OCI-LY7 (cell line): ENCODE results near the gene TXN2. TPM values are rescaled to one million over a fixed set of nuclear protein-coding genes. Genes with fewer than 3 reads are reported as not detected.

Experiments used
- BruUV-seq: library from RNA; stranded (reverse); fragments of 400-500 nt; replicated peaks from 2 replicates; lab custom pipeline; 2021; lab: Mats Ljungman, UMichigan
- CTCF ChIA-PET: fragments of 300-600 bp; sonication (Branson Sonifier 250); formaldehyde crosslinking; loops from one replicate; lab custom pipeline; 2022; ENCODE audit warnings: antibody characterized with exemption; ENCODE audit not compliant: unreplicated experiment; lab: Charles Lee
- POLR2A ChIA-PET: fragments of 300-600 bp; sonication (Branson Sonifier 250); formaldehyde crosslinking; loops from one replicate; lab custom pipeline; 2022; ENCODE audit warnings: antibody characterized with exemption; lab: Charles Lee
- DNase-seq: peaks from one replicate; pipeline ENCODE4 v3.0.0-alpha.2; 2015; ENCODE audit warnings: low spot score
- H2AFZ ChIP-seq: fragments of 200-600 bp; sonication (generic), shearing (Covaris generic); 2 replicates; pipeline ENCODE4 v1.6.1; 2014; ENCODE audit warnings: mild to moderate bottlenecking, antibody characterized with exemption, low read length, moderate library complexity
- H3K27ac ChIP-seq: fragments of 200-600 bp; sonication (generic); 2 replicates; pipeline ENCODE4 v1.5.1; 2014; ENCODE audit warnings: mixed run types, low read depth, mild to moderate bottlenecking, moderate library complexity, low read length, inconsistent platforms; ENCODE audit not compliant: poor library complexity, severe bottlenecking
- H3K36me3 ChIP-seq: fragments of 200-600 bp; sonication (generic); 2 replicates; pipeline ENCODE4 v1.6.1; 2014; ENCODE audit warnings: mild to moderate bottlenecking, antibody characterized with exemption, low read length, moderate library complexity, mixed read lengths; ENCODE audit not compliant: insufficient read depth
- H3K4me1 ChIP-seq: fragments of 200-600 bp; sonication (generic); 2 replicates; pipeline ENCODE4 v1.5.1; 2014; ENCODE audit warnings: mild to moderate bottlenecking, low read length; ENCODE audit not compliant: insufficient read depth, poor library complexity, severe bottlenecking
- H3K4me2 ChIP-seq: fragments of 200-600 bp; sonication (generic); 2 replicates; pipeline ENCODE4 v1.6.1; 2014; ENCODE audit warnings: mild to moderate bottlenecking, low read length
- H3K4me3 ChIP-seq: fragments of 200-600 bp; sonication (generic); 2 replicates; pipeline ENCODE4 v1.5.1; 2014; ENCODE audit warnings: mild to moderate bottlenecking, low read depth, low read length; ENCODE audit not compliant: poor library complexity, severe bottlenecking
- H3K79me2 ChIP-seq: fragments of 200-600 bp; sonication (generic); 2 replicates; pipeline ENCODE4 v1.6.1; 2016; ENCODE audit warnings: low read depth, mild to moderate bottlenecking, low read length, moderate library complexity, mixed read lengths; ENCODE audit not compliant: insufficient read depth
- H3K9me2 ChIP-seq: fragments of 200-600 bp; sonication (generic); 2 replicates; pipeline ENCODE4 v1.6.1; 2016; ENCODE audit warnings: mild to moderate bottlenecking, low read length, mixed read lengths; ENCODE audit not compliant: insufficient read depth
- H3K9me3 ChIP-seq: fragments of 200-600 bp; sonication (generic); 2 replicates; pipeline ENCODE4 v1.6.1; 2014; ENCODE audit warnings: mild to moderate bottlenecking, mixed run types, low read length, mixed read lengths
- H4K20me1 ChIP-seq: fragments of 200-600 bp; sonication (generic); 2 replicates; pipeline ENCODE4 v1.6.1; 2014; ENCODE audit warnings: mild to moderate bottlenecking, antibody characterized with exemption, low read length, moderate library complexity, mixed read lengths; ENCODE audit not compliant: insufficient read depth
- CTCF ChIP-seq: fragments of 200-600 bp; sonication (generic); conservative IDR thresholded peaks from 2 replicates; pipeline ENCODE4 v1.5.1; 2014; ENCODE audit warnings: mild to moderate bottlenecking, antibody characterized with exemption, low read length, moderate library complexity, mixed read lengths
- EZH2phosphoT487 ChIP-seq: fragments of 200-600 bp; sonication (generic); IDR thresholded peaks from 2 replicates; pipeline ENCODE4 v1.6.1; 2018; ENCODE audit warnings: low read depth, borderline replicate concordance, mild to moderate bottlenecking, mixed run types, antibody characterized with exemption, low read length, moderate library complexity, mixed read lengths
- intact Hi-C: fragments of 100-400 bp; cut with micrococcal nuclease; formaldehyde crosslinking; loops from one replicate; pipeline ENCODE4 v1.10.0; 2022; ENCODE audit not compliant: unreplicated experiment
- total RNA-seq, 2 experiments: library from RNA; depleted of rRNA in 1 of 2; stranded (reverse); fragments of >200 nt in 1 of 2; shearing (Covaris generic) in 1 of 2; gene quantifications; 2 replicates each; pipeline ENCODE4 v1.2.3, GENCODE V29; 2014 to 2022

TXN2 gene
- total RNA-seq, 2 experiments from 2014 or later: 33.4 to 94.2 TPM

GRCh38 chr22:36449596-36450175, 31.8 kb downstream of the TXN2 start:
- intact Hi-C loops: no loop called here
- Histone ChIP-seq H3K4me3 (no peak overlapping the region), H2AFZ (no peak overlapping the region), H3K4me2 (no peak overlapping the region), H3K9me2 (no peaks in the 10 kb centered on the region), H3K79me2 (no peaks in the 10 kb centered on the region), H3K4me1 (peaks cover 34% of the 10 kb centered on the region), H4K20me1 (no peaks in the 10 kb centered on the region), H3K9me3 (no peaks in the 10 kb centered on the region), H3K36me3 (no peaks in the 10 kb centered on the region), H3K27ac (no peak overlapping the region)
- no TSS peak for BruUV-seq
- ChIA-PET CTCF (no interaction called here), POLR2A (no interaction called here)
- no peak for TF ChIP-seq EZH2phosphoT487
- no peak for TF ChIP-seq CTCF
- DNase-seq: no peak

GRCh38 chr22:36447632-36448031, 33.8 kb downstream of the TXN2 start:
- Histone ChIP-seq H2AFZ (no peak overlapping the region), H4K20me1 (no peaks in the 10 kb centered on the region), H3K4me3 (no peak overlapping the region), H3K27ac (no peak overlapping the region), H3K36me3 (no peaks in the 10 kb centered on the region), H3K4me1 (peaks cover 25% of the 10 kb centered on the region), H3K9me3 (no peaks in the 10 kb centered on the region), H3K4me2 (no peak overlapping the region), H3K9me2 (no peaks in the 10 kb centered on the region), H3K79me2 (no peaks in the 10 kb centered on the region)
- CTCF ChIA-PET: no interaction called here
- no peak for DNase-seq
- POLR2A ChIA-PET: interaction anchor here (0.6 kb wide), 1 partner anchor 92 kb away, joined by 4 read pairs; no protein-coding TSS in a partner anchor
- intact Hi-C loops: no loop called here
- BruUV-seq: no TSS peak
- TF ChIP-seq EZH2phosphoT487 (no peak), CTCF (no peak)

GRCh38 chr22:36445158-36445668, 36.2 kb downstream of the TXN2 start:
- ChIA-PET CTCF (no interaction called here), POLR2A (no interaction called here)
- no peaks in the 10 kb centered on the region for H3K36me3 ChIP-seq
- peaks cover 9% of the 10 kb centered on the region for H3K4me1 ChIP-seq
- H3K27ac ChIP-seq: no peak overlapping the region
- H4K20me1 ChIP-seq: no peaks in the 10 kb centered on the region
- no peak for DNase-seq
- H3K9me2 ChIP-seq: no peaks in the 10 kb centered on the region
- no peak overlapping the region for H2AFZ ChIP-seq
- TF ChIP-seq EZH2phosphoT487 (no peak), CTCF (no peak)
- no peak overlapping the region for H3K4me2 ChIP-seq
- intact Hi-C loops: no loop called here
- H3K4me3 ChIP-seq: no peak overlapping the region
- no peaks in the 10 kb centered on the region for H3K9me3 ChIP-seq
- no peaks in the 10 kb centered on the region for H3K79me2 ChIP-seq
- BruUV-seq: no TSS peak
